ENCODE data around the gene RNF130.

The RNF130 gene

GRCh38 chr5:180027459-180028089 is 44.0 kb downstream of the RNF130 start:
- Histone ChIP-seq H3K4me3 (ENCODE audit: control insufficient read depth in 1 of 7, extremely low read depth in 1 of 7, insufficient read depth in 4 of 7, low read depth in 2 of 7, low read length in 6 of 7) (no peak overlapping the region), H3K4me1 (ENCODE audit: control extremely low read depth in 1 of 4, control insufficient read depth in 4 of 4, insufficient read depth in 4 of 4, low read length in 3 of 4) (peaks cover 5 to 11% (median 9%) of the 10 kb centered on the region in 4 experiments), H3K36me3 (ENCODE audit: control insufficient read depth in 4 of 4, insufficient read depth in 4 of 4, low read length in 3 of 4) (peaks cover 6 to 47% (median 23%) of the 10 kb centered on the region in 4 experiments), H3K9me3 (ENCODE audit: control extremely low read depth in 1 of 5, control insufficient read depth in 4 of 5, insufficient read depth in 2 of 5, low read depth in 1 of 5, low read length in 4 of 5) (peaks cover 0 to 6% (median 0%) of the 10 kb centered on the region in 5 experiments), H3K27me3 (replicated peaks in 2 of 5; ENCODE audit: control insufficient read depth in 4 of 5, insufficient read depth in 5 of 5, low read length in 4 of 5) (no peaks in the 10 kb centered on the region), H3K27ac (ENCODE audit: insufficient read depth in 1 of 2, low read depth in 1 of 2, low read length in 2 of 2, poor library complexity in 1 of 2, severe bottlenecking in 2 of 2) (no peak overlapping the region)
- ChIA-PET CTCF (interaction anchor here (2.6 kb wide), 1 partner anchor 11 kb away, joined by 8 read pairs; no protein-coding TSS in a partner anchor), POLR2A (interaction anchor here (0.6 kb wide), 1 partner anchor 32 kb away, joined by 3 read pairs; no protein-coding TSS in a partner anchor)
- DNase-seq, result no peak
- 96% methylated on average over 15 of the region's 15 CpGs for WGBS (ENCODE audit: insufficient coverage)

GRCh38 chr5:180026734-180027458 is 44.7 kb downstream of the RNF130 start:
- WGBS (ENCODE audit: insufficient coverage), result 72% methylated on average over 4 of the region's 5 CpGs
- CTCF ChIA-PET, result interaction anchor here (1.1 to 2.6 kb wide), 4 partner anchors 10 to 50 kb away, joined by 3 to 8 read pairs (median 4); no protein-coding TSS in a partner anchor
- Histone ChIP-seq H3K27me3 (replicated peaks in 2 of 5; ENCODE audit: control insufficient read depth in 4 of 5, insufficient read depth in 5 of 5, low read length in 4 of 5) (no peaks in the 10 kb centered on the region), H3K4me3 (ENCODE audit: control insufficient read depth in 1 of 7, extremely low read depth in 1 of 7, insufficient read depth in 4 of 7, low read depth in 2 of 7, low read length in 6 of 7) (peak overlapping the region in 1 of 7 experiments; percentile 7), H3K27ac (ENCODE audit: insufficient read depth in 1 of 2, low read depth in 1 of 2, low read length in 2 of 2, poor library complexity in 1 of 2, severe bottlenecking in 2 of 2) (no peak overlapping the region), H3K9me3 (ENCODE audit: control extremely low read depth in 1 of 5, control insufficient read depth in 4 of 5, insufficient read depth in 2 of 5, low read depth in 1 of 5, low read length in 4 of 5) (peaks cover 0 to 2% (median 0%) of the 10 kb centered on the region in 5 experiments), H3K36me3 (ENCODE audit: control insufficient read depth in 4 of 4, insufficient read depth in 4 of 4, low read length in 3 of 4) (peaks cover 8 to 51% (median 19%) of the 10 kb centered on the region in 4 experiments), H3K4me1 (ENCODE audit: control extremely low read depth in 1 of 4, control insufficient read depth in 4 of 4, insufficient read depth in 4 of 4, low read length in 3 of 4) (peaks cover 5 to 11% (median 9%) of the 10 kb centered on the region in 4 experiments)
- DNase-seq, result no peak
- POLR2A ChIA-PET, result interaction anchor here (0.6 kb wide), 1 partner anchor 33 kb away, joined by 3 read pairs; no protein-coding TSS in a partner anchor

- POLR2A ChIA-PET, result no interaction called here
- peak in 2 of 3 donors; percentile 29 to 40 for DNase-seq
- CTCF ChIA-PET, result interaction anchor here (1.1 to 2.6 kb wide), 4 partner anchors 10 to 49 kb away, joined by 3 to 8 read pairs (median 4); no protein-coding TSS in a partner anchor
- H3K27me3 ChIP-seq (replicated peaks in 2 of 5; ENCODE audit: control insufficient read depth in 4 of 5, insufficient read depth in 5 of 5, low read length in 4 of 5), result no peaks in the 10 kb centered on the region
- H3K36me3 ChIP-seq (ENCODE audit: control insufficient read depth in 4 of 4, insufficient read depth in 4 of 4, low read length in 3 of 4), result peaks cover 11 to 55% (median 22%) of the 10 kb centered on the region in 4 experiments
- H3K4me3 ChIP-seq (ENCODE audit: control insufficient read depth in 1 of 7, extremely low read depth in 1 of 7, insufficient read depth in 4 of 7, low read depth in 2 of 7, low read length in 6 of 7), result no peak overlapping the region
- 85% methylated on average over 4 of the region's 4 CpGs for WGBS (ENCODE audit: insufficient coverage)
- H3K27ac ChIP-seq (ENCODE audit: insufficient read depth in 1 of 2, low read depth in 1 of 2, low read length in 2 of 2, poor library complexity in 1 of 2, severe bottlenecking in 2 of 2), result no peak overlapping the region
- peaks cover 0 to 4% (median 3%) of the 10 kb centered on the region in 5 experiments for H3K9me3 ChIP-seq (ENCODE audit: control extremely low read depth in 1 of 5, control insufficient read depth in 4 of 5, insufficient read depth in 2 of 5, low read depth in 1 of 5, low read length in 4 of 5)
- peaks cover 5 to 11% (median 9%) of the 10 kb centered on the region in 4 experiments for H3K4me1 ChIP-seq (ENCODE audit: control extremely low read depth in 1 of 4, control insufficient read depth in 4 of 4, insufficient read depth in 4 of 4, low read length in 3 of 4)
Measured at GRCh38 chr5:180026320-180026719, 45.2 kb downstream of the RNF130 start.

GRCh38 chr5:180021900-180022299 is 49.7 kb downstream of the RNF130 start:
- no peak overlapping the region for H3K27ac ChIP-seq (ENCODE audit: insufficient read depth in 1 of 2, low read depth in 1 of 2, low read length in 2 of 2, poor library complexity in 1 of 2, severe bottlenecking in 2 of 2)
- no peaks in the 10 kb centered on the region for H3K27me3 ChIP-seq (replicated peaks in 2 of 5; ENCODE audit: control insufficient read depth in 4 of 5, insufficient read depth in 5 of 5, low read length in 4 of 5)
- H3K36me3 ChIP-seq (ENCODE audit: control insufficient read depth in 4 of 4, insufficient read depth in 4 of 4, low read length in 3 of 4), result peaks cover 11 to 68% (median 32%) of the 10 kb centered on the region in 4 experiments
- H3K9me3 ChIP-seq (ENCODE audit: control extremely low read depth in 1 of 5, control insufficient read depth in 4 of 5, insufficient read depth in 2 of 5, low read depth in 1 of 5, low read length in 4 of 5), result peaks cover 0 to 16% (median 5%) of the 10 kb centered on the region in 5 experiments
- 97% methylated on average over 10 of the region's 12 CpGs for WGBS (ENCODE audit: insufficient coverage)
- no peak overlapping the region for H3K4me3 ChIP-seq (ENCODE audit: control insufficient read depth in 1 of 7, extremely low read depth in 1 of 7, insufficient read depth in 4 of 7, low read depth in 2 of 7, low read length in 6 of 7)
- peak in 1 of 3 donors; percentile 15 for DNase-seq
- CTCF ChIA-PET, result interaction anchor here (1.5 to 2.1 kb wide), 2 partner anchors 16 to 70 kb away, joined by 4 to 8 read pairs; no protein-coding TSS in a partner anchor
- POLR2A ChIA-PET, result no interaction called here
- peaks cover 3 to 11% (median 9%) of the 10 kb centered on the region in 4 experiments for H3K4me1 ChIP-seq (ENCODE audit: control extremely low read depth in 1 of 4, control insufficient read depth in 4 of 4, insufficient read depth in 4 of 4, low read length in 3 of 4)

GRCh38 chr5:180020176-180020575 is 51.4 kb downstream of the RNF130 start:
- Histone ChIP-seq H3K27me3 (replicated peaks in 2 of 5; ENCODE audit: control insufficient read depth in 4 of 5, insufficient read depth in 5 of 5, low read length in 4 of 5) (no peaks in the 10 kb centered on the region), H3K4me3 (ENCODE audit: control insufficient read depth in 1 of 7, extremely low read depth in 1 of 7, insufficient read depth in 4 of 7, low read depth in 2 of 7, low read length in 6 of 7) (no peak overlapping the region), H3K36me3 (ENCODE audit: control insufficient read depth in 4 of 4, insufficient read depth in 4 of 4, low read length in 3 of 4) (peaks cover 11 to 67% (median 32%) of the 10 kb centered on the region in 4 experiments), H3K27ac (ENCODE audit: insufficient read depth in 1 of 2, low read depth in 1 of 2, low read length in 2 of 2, poor library complexity in 1 of 2, severe bottlenecking in 2 of 2) (no peak overlapping the region), H3K4me1 (ENCODE audit: control extremely low read depth in 1 of 4, control insufficient read depth in 4 of 4, insufficient read depth in 4 of 4, low read length in 3 of 4) (peaks cover 3 to 10% (median 3%) of the 10 kb centered on the region in 4 experiments), H3K9me3 (ENCODE audit: control extremely low read depth in 1 of 5, control insufficient read depth in 4 of 5, insufficient read depth in 2 of 5, low read depth in 1 of 5, low read length in 4 of 5) (peaks cover 0 to 16% (median 5%) of the 10 kb centered on the region in 5 experiments)
- POLR2A ChIA-PET, result no interaction called here
- CTCF ChIA-PET, result interaction anchor here (1.1 kb wide), 1 partner anchor 12 kb away, joined by 3 read pairs; no protein-coding TSS in a partner anchor
- DNase-seq, result no peak
- 98% methylated on average over 14 of the region's 15 CpGs for WGBS (ENCODE audit: insufficient coverage)

DNA sequence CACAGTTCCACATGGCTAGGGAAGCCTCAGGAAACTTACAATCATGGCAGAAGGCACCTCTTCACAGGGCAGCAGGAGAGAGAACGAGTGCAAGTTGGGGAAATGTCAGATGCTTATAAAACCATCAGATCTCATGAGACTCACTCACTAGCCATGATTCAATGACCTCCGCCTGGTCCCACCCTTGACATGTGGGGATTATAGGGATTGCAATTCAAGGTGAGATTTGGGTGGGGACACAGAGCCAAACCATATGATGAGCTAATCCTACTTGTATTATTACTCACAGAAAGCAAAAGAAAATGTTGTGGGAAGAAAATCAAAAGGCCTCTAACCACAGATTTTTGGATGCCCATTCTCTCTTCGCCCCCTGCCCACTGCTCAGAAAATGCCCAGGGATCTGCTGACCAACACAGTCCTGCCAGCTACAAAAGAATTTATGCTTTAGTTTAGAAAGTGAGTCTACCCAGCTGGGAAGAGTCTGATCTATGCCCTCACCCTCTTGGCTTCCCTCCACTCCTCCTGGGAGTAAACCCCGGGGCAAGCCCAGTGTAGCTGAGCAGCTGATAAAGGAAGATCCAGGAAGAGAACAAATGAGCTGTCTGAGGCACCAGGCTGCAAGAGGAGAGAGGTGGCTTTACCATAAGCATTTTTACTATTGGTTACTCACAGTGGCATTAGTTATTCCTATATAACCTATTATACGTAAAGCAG is 53.1 kb downstream of the RNF130 start:
- Histone ChIP-seq H3K4me1 (ENCODE audit: control extremely low read depth in 1 of 4, control insufficient read depth in 4 of 4, insufficient read depth in 4 of 4, low read length in 3 of 4) (peaks cover 0 to 3% (median 0%) of the 10 kb centered on the region in 4 experiments), H3K9me3 (ENCODE audit: control extremely low read depth in 1 of 5, control insufficient read depth in 4 of 5, insufficient read depth in 2 of 5, low read depth in 1 of 5, low read length in 4 of 5) (peaks cover 0 to 16% (median 5%) of the 10 kb centered on the region in 5 experiments), H3K36me3 (ENCODE audit: control insufficient read depth in 4 of 4, insufficient read depth in 4 of 4, low read length in 3 of 4) (peaks cover 8 to 55% (median 32%) of the 10 kb centered on the region in 4 experiments), H3K27me3 (replicated peaks in 2 of 5; ENCODE audit: control insufficient read depth in 4 of 5, insufficient read depth in 5 of 5, low read length in 4 of 5) (no peaks in the 10 kb centered on the region), H3K27ac (ENCODE audit: insufficient read depth in 1 of 2, low read depth in 1 of 2, low read length in 2 of 2, poor library complexity in 1 of 2, severe bottlenecking in 2 of 2) (no peak overlapping the region), H3K4me3 (ENCODE audit: control insufficient read depth in 1 of 7, extremely low read depth in 1 of 7, insufficient read depth in 4 of 7, low read depth in 2 of 7, low read length in 6 of 7) (no peak overlapping the region)
- ChIA-PET POLR2A (no interaction called here), CTCF (no interaction called here)
- 100% methylated on average over 2 of the region's 5 CpGs for WGBS (ENCODE audit: insufficient coverage)
- no peak for DNase-seq

All from common myeloid progenitor, CD34-positive (primary cell).